ENCODE measurements around the gene NT5DC2.

NT5DC2 gene

DNA sequence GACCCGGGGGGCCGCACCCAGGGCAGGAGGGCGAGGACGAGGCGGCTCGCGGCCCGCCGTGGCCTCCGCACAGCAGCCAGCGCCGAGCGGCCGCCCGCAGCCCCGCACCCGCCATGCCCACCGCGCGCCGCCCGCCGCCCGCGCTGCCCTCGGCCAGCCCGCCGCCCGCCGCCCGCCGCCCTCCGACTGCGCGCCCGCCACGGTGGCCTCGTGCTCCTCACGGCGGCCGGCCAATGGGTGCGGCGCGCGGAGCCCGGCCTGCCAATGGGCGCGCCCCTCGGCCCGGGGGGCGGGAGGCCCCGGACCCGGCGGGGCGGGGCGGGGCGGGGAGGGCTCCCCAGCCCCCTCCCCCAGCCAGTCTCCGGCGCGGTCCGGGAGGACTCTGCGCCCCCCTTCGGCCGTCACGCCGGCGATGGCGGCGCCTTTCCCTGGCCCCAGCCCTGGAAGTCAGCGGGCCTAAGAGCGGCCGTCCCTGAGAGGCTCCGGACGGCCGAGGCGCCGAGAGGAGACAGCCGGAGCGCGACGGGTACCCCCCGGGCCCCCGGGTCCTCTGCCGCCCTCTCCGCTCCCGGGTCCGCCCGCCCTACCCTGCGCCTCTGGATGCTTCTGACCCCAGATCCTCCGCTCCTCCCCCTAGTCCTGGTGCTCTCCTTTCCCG, at the start of gene NT5DC2:
NT5DC2 (minus strand) TSS at position 235 of the 658 bp plus-strand sequence; CDS start at position 115, 120 bp downstream.
- peak; percentile 92 for DNase-seq

DNA sequence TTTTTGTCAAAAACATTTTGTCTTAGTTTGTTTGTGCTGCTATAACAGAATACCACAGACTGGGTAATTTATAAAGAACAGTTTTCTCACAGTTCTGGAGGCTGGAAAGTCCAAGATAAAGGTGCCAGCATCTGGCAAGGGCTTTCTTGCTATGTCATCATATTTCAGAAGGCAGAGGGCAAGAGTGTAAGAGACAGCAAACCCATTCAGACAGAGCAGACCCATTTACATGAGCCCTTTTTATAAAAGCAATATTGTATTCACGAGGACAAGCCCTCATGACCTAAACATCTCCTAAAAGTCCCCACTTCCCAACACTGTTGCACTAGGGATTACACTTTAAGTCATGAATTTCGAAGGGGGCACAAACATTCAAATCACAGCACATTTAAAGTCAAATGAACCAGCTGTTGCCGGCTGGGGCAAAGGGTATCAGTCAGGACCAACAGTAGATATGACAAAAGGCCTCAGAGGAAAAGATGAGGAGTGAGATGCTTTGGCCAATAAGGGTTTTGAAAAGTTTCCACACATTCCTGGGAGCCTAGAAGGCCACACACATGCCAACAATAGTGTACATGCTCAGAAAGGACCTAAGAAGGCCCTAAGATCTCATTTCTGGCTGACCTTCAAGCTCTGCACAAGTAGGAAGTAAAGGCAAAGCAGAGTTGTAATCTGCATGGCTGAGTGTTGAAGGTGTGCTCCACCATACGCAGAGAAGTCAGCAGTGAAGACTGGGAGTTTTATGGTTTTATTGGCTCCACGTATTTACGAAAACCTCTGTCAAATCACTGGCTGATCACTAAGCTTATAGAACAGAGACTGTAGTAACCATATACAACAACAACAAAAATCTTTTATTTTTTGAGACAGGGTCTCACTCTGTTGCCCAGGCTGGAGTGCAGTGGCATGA, 40.7 kb upstream of the NT5DC2 start:
- no peak for DNase-seq

DNA sequence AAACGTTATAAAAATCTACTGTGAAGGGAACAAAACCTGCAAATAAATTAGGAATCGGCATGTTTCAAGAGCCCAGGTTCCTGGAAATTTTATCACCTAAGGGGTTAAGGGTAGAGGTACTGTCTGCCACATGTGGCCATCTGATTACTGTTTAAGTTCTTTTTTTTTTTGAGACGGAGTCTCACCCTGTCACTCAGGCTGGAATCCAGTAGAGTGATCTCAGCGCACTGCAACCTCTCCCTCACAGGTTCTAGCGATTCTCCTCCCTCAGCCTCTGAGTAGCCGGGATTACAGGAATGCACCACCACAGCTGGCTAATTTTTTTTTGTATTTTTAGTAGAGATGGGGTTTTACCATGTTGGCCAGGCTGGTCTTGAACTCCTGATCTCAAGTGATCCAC, 38.6 kb upstream of the NT5DC2 start:
- no peak for DNase-seq

DNA sequence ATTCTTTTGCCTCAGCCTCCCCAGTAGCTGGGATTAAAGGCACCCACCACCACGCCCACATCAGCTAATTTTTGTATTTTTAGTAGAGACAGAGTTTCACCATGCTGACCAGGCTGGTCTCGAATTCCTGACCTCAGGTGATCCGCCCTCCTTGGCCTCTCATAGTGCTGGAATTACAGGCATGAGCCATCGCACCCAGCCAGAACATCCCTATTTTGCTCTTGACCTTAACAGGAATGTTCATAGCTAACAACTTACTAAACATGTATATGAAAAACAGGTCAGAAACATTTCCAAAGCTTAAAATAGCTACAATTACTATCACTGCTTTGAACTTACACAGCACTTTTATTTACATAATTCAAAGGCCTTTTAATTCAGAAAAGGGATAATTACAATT, 36.4 kb upstream of the NT5DC2 start:
- DNase-seq = no peak

DNA sequence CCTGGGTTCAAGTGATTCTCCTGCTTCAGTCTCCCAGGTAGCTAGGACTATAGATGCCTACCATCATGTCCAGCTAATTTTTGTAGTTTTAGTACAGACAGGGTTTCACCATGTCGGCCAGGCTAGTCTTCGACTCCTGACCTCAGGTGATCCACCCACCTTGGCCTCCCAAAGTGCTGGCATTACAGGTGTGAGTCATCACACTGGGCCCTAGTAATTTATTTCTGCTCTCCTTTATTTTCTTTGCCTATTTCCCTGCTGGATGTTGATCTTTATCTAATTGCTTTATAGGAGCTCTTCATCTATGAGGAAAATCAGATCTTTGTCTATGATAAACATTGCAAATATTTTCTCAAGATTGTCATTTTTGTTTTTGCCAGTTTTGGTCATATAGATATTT, 34.4 kb upstream of the NT5DC2 start:
- no peak for DNase-seq

DNA sequence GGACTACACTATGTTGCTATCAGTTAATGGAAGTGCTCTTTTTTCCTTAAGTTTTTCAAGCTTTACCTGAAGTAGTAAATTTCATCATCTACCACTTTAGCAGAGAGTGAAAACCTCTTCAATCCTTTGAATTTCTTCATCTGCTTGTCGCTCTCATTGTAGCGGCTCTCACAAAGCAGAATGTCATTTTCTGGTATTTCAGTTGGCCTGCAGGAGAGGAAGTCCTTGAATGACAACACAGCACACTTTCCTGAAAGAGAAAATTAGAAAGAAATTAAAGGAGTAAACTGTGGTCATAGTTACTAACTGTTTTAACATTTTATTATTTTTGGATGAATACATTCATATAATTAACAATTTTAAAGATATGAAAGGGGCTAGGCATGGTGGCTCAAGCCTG, 30.3 kb upstream of the NT5DC2 start:
- DNase-seq = no peak

DNA sequence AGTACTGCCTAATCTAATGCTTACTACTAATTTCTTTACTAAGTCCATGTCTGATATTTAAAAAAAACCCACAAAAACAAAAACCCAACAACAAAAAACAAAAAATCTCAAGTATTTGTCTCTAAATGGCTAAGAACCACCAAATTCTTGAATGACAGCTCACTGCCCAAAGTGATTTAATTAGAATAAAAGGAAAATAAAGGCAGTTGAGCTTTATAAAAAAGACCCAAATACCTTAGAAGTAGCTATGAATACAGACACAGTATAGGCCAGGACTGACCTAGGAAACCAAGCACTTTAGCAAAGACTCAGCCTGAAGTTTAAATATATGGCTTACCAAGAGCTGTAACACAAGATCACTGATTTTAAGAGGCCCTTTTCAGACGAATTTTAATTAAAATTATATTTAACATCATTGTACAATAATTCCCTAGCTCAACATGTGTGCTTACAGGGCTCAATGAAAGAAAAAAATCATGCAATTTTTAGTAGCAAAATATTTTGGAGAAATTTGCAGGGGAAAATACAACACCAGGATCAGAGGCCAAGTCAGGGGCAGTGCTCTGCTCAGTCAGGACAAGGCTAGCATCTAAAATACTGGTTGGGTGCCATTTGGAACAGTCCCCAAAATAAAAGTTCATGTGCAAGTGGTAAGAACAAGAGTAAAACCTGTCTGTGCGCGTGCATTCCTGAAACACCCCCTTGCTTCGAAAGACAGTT, 27.5 kb upstream of the NT5DC2 start:
- no peak for DNase-seq

DNA sequence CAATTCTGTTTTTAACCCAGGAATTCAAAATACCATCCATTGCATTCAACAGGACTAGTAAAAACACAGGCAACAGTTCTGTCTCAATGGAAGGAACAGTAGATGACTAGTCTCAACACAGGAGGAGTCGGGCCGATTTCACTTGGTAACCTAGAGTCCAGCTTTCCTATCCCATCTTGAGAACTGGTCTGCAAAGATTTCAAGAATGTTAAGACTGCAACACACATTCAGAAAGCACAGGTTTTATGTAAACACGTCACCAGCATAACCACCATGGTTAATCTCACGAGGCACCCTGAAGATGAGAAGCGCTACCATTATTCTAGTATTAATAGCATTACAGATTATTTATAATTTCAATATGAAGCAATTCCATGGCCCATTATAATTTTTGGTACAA, 24.8 kb upstream of the NT5DC2 start:
- no peak for DNase-seq

DNA sequence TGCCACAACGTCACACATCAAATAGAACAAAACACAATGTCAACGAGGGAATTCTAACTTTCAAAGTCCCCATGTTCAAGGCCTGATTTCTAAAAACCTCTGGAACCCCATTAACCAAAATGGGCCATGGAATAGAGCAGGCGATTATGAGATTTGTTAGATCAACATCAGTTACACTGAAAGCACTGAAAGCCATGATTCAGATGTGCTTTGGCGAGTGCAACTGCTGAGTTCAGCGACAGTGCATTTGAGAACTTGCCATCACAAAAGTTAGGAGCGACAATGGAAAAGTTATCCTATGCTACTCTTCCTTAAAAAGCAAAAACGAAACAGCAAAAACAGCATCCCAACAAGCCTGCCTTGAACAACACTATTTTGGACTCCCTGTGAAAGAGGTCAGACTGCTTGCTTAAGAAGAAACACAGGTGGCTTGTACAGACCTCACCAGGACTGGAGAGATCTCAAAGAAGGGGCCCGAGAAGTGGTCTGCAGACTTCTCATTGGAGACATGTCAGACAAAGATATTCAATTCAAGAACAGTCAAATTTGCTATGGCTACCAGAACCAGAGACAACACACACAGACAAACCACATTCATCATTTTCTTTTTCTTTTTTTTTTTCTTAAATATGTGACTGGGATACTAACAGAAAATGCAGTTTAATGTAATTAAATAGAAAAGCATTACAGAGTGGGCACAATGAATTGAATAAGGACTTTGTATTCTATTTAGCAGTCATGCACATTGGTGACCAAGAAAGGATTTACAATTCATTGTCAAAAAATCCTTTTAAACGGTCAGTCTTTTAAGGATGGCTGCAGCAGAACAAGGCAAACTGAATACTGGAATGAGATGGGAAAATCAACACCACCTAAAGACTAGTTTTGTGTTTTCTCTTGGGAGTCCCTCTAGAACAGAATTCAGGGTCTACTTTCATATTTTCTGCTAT, 23.6 kb upstream of the NT5DC2 start:
- DNase-seq = no peak

DNA sequence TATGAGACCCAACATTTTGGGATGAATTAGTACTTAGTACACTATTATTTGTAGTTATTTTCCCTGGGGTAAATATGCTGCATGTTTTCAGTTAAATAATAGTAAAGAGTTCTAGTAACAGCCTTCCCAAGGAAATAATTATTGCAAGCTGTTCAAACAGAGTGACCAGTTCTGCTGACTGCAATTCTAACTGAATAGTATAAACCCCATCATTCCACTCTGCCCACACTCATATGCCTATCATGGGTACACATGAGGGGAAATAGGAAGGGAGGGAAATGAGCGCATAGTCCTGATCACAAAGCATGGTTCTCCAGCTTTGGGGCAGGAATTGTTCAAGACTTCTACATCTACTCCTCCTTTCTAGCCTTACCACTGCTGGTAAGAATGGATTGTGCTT, 21.4 kb upstream of the NT5DC2 start:
- DNase-seq = no peak

DNA sequence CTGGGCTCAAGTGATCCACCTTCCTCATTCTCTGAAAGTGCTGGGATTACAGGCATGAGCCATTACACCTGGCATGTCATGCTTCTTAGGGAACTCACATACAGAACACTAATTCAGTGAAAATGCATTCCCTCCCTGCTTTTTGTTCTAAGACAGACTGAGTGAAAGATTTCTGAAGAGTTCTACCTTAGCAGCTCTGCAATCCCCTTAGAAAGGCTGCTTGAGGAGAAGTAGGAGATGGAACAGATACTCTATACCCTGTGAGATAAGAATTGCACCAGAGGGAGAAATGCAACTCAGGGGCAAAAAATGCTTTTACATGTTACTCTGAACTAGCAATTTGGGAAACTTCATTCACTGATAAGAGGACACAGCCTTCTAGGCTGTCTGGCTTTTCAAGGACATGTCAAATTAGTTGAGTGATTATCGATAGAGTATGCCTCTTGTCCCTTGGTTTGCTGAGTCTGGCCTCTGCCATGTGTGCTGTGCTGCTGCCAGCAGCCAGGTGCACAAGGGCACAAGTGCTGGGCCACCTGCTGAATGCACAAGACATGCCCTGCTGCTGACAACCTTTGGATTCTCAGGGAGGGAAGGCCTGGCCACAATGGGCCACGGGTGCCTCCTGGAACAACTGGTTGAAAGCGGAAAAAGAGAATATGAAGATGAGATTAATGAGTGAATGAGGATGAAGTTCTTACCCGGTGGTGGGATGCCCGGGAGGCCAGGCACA, 20.5 kb upstream of the NT5DC2 start:
- no peak for DNase-seq

DNA sequence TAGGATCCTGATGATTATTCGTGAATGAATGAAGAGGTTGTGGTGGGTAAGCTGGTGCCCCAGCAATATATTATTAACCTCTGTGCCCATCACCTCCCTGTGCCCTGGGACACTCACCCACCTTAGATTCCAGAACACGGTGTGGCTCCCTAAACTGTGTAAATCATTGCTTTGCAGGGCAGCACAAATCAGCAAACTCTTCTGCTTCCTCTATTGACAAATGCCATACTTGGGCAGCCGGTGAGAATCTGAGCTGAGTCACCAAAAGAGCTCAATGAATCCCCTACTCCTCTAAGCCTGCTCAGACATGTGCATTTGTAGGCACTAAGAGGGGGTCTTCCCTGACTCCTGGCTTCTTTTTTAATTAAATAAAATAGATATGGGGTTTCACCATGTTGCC, 18.4 kb upstream of the NT5DC2 start:
- no peak for DNase-seq

DNA sequence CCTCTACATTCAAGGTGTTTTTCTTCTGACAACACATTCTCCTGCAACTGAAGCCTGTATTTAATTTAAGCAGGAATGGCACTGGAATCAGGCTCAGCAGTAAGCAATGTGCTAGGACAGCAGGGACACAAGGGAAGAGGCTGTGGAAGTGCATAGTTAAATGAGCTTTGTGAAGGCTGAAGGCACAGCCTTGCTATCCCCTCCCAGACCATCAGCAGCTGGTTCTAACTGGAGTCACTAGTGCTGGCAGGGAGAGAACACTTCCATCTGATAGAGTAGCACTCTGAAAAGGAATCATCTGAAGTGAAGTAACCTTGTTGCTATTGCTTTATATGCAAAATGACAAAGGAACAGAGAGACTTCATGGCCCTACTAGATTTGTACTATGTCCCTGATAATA, 17.5 kb upstream of the NT5DC2 start:
- no peak for DNase-seq

DNA sequence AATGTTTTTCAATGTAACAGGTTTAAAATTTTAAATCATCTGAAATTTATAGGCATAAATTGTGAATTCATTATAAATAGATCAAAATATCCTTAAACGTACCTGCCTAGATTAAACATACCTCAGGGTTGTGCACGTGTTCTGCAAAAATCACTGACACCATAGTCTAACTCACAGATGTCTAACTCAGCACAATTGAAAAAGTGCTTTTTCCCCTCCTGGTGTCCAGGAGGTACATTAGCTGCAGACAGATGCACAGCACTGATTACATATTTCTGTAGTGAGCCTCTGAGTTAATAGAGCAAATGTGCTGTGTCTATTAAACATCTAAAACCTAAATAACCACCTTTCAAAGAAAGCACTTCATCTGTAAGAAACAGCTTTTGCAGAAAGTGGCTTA, 13.5 kb upstream of the NT5DC2 start:
- no peak for DNase-seq

DNA sequence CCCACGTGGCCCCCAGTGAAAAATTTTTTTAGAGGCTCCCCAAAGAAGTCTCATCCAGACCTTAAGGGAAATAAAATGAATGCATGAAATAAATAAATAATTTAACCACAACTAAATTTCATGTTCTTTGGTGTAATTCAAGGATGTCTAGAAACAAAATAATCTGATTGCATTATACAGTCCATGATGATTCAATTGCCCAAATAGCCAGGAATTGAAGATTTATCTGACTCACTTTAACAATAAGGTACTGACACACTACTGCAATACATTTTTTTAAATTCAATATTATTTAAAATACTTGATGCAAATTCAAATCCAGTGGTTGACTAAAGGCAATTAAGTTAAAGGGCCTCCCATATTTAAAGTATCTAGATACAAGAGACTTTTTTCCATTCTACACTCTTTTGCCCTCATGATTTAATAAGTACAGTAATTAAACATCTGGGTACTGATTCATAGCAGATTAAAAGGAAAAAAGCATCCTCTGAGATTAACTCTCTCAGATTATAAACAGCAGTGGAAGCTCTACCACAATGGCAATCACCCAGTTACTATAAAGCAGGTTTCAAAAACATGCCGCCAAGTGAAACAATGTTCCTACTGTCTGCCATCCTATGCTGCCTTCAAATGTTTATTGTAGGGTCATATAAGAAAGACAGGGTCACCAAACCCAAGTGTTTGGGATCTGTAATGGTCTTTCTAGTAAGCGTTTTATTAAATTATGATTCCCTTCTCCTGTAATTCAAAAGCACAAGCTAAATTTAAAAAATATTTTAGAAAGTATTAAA, 12.6 kb upstream of the NT5DC2 start:
- no peak for DNase-seq

DNA sequence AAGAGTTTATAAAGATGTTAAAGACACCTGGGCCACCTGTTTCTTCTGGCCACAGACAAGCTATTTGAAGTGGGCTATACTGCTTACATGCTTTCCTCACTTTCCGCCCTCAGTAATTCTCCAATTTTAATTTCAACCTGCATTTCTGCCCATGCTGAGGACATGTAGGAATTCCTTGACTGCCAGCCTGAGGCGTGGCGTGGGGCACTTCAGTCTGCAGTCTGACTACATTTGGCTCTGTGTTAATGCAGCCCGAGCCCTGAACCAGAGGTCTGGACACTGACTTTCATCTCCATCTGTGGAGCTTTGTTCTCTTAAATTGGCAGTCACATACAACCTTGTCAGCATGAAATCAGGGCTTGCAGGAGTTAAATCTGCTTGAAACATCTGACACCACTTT, 11.3 kb upstream of the NT5DC2 start:
- no peak for DNase-seq

DNA sequence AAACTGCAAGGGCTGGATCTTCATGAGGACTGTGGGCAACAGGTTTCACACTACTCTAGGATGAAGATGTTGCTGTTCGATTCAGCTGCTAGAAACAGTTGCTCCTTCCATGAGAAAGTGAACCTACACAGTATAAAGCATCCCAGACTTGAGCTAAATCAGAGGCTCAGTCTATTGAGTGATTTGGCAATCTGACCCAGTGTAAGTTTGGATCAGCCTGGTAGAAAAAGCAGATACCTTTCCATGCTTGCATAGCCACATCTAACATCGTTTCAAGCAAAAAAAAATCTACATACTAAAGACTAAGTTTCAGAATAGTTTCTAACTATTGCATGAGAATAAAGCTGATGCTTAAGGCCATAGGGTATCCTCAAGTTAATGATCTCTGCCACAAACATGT, 7.4 kb upstream of the NT5DC2 start:
- no peak for DNase-seq

DNA sequence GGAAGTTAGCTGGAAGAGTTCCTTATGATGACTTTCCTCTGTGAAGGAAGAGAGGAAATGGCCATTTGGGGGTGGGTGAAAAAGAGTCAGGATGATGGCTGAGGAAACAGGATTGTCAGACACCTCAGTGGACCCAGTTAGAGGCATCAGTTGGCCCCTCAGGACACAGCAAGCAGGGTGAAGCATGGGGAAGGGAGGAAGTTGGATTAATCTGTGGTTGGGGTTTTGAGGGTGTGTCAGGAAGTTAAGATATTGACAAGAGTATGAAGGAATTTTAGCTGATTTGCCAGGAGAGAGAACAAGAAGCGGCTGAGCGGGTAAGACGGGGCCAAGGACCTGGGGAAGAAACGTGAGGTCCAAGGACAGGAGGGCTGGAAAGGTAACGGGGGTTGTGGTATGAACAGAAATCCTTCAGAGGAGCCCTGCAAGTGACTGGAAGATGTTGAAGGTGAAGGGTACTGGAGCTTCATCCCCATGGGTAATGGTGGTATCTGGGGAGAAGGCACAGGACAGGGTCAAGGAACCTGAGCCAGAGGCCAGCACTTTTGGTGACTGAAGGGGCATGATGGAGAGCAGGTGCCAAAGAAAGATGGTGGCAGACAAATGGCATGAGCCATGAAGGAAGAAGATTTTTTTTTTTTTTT, 5.5 kb upstream of the NT5DC2 start:
- DNase-seq = no peak

DNA sequence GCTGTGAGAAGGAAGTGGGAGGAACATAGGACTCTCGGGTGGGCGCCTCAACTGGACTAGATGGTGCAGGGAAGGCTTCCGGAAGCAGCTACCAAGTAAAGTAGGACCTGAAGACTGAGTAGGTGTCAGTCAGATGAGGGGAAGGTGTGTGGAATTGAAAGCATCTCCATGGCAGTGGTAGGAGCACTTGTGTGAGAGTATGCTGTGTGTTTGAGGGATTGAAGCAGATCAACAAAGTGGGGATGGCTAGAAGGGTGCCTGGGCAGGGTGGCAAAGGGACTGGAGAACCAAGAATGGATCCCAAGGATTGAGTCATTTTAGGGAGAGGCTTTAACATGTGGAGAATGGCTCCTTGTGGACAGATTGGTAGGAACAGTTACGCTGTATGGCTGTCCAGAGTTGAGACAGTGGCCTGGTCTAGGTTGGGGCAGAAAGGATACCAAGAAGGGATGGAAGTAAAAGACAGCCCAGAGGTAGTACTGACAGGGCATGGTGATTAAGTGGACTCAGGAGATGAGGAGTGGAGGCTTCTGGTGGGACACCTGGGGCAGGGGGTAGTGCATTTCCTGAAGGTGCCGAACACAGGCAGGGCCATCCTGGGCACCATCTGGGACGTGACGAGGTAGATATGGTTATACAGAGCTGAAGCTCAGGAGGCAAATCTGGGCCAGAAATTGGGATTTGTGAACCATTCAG, 4.2 kb upstream of the NT5DC2 start:
- no peak for DNase-seq

DNA sequence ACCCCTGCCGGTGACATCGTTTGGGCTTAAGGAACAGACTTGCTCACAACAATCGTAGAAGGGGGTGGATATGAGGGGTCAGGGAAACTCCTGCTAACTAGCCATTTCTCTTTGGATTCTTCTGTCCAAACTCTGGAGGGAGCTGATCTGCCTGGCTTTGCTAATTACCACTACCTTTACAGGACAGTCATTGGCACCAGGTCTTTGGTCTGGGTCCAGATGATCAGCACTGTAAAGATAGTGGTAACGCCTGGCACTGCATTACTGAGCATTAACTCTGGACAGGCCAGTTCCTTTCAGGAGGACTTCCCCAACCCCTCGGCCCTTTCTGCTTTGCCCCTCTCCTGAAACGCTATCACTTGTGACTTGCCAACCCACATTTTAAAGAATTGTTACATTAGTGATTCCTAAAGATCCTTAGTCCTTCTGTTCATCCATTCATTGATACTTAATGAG, 3.5 kb upstream of the NT5DC2 start:
- no peak for DNase-seq

All from RPMI8226 (cell line).